Natural killer cell (primary cell): Measurements from ENCODE around the gene WDFY1. TPM values are rescaled to one million over a fixed set of nuclear protein-coding genes. Genes with fewer than 3 reads are reported as not detected.

Experiments used
- ATAC-seq, 3 donors: fragments of 150-1000 bp in 2 of 3; fragments of 200-7000 bp in 1 of 3; cut with Tn5 transposase; 1 replicate in 1 of 3; 2 replicates in 2 of 3; pipeline ENCODE4 v1.10.0; 2021; ENCODE audit warnings: mild to moderate bottlenecking in 2 of 3, moderate library complexity in 2 of 3
- DNase-seq, 2 donors: peaks; one replicate each; pipeline versions ENCODE4 v3.0.0 to v3.0.0-alpha.2; 2013 to 2021; ENCODE audit warnings: mixed read lengths in 1 of 2
- H3K27ac ChIP-seq: one replicate; pipeline ENCODE4 v1.5.1; 2013; ENCODE audit warnings: mild to moderate bottlenecking, low read length
- H3K27me3 ChIP-seq: one replicate; pipeline ENCODE4 v1.6.1; 2013; ENCODE audit warnings: low read length; ENCODE audit not compliant: control insufficient read depth, insufficient read depth
- H3K36me3 ChIP-seq: one replicate; pipeline ENCODE4 v1.6.1; 2013; ENCODE audit warnings: low read length; ENCODE audit not compliant: control insufficient read depth, insufficient read depth
- H3K4me1 ChIP-seq: one replicate; pipeline ENCODE4 v1.6.1; 2013; ENCODE audit warnings: low read length; ENCODE audit not compliant: control insufficient read depth, insufficient read depth
- H3K4me3 ChIP-seq: one replicate; pipeline ENCODE4 v1.5.1; 2013; ENCODE audit warnings: low read length
- H3K9me3 ChIP-seq: one replicate; pipeline ENCODE4 v1.6.1; 2013; ENCODE audit warnings: low read length; ENCODE audit not compliant: control insufficient read depth, insufficient read depth
- H3K27ac Mint-ChIP-seq, 2 donors: one replicate each; pipeline ENCODE4 v1.8.0; 2022; ENCODE audit warnings: mild to moderate bottlenecking in 2 of 2, mixed read lengths in 2 of 2, moderate library complexity in 1 of 2
- H3K27me3 Mint-ChIP-seq, 2 donors: one replicate each; pipeline ENCODE4 v1.8.0; 2022; ENCODE audit warnings: low read depth in 2 of 2, mixed read lengths in 2 of 2
- H3K36me3 Mint-ChIP-seq: one replicate; pipeline ENCODE4 v1.8.0; 2022; ENCODE audit warnings: mixed read lengths
- H3K4me1 Mint-ChIP-seq, 2 donors: one replicate each; pipeline ENCODE4 v1.8.0; 2022; ENCODE audit warnings: mixed read lengths in 2 of 2
- H3K4me3 Mint-ChIP-seq: one replicate; pipeline ENCODE4 v1.8.0; 2022; ENCODE audit warnings: mild to moderate bottlenecking, moderate library complexity, mixed read lengths
- H3K9me3 Mint-ChIP-seq, 2 donors: one replicate each; pipeline ENCODE4 v1.8.0; 2022; ENCODE audit warnings: mixed read lengths in 2 of 2
- CTCF ChIP-seq: fragments of 200-600 bp; IDR thresholded peaks from one replicate; pipeline ENCODE4 v1.8.0; 2022; ENCODE audit warnings: antibody characterized with exemption
- WGBS: methylation state at CpG from one replicate; pipeline ENCODE4 v1.1.7; 2013; ENCODE audit warnings: missing lambda C conversion rate; ENCODE audit not compliant: insufficient coverage; 5-methylcytosine and 5-hydroxymethylcytosine counted together
- intact Hi-C: fragments of 100-400 bp; cut with micrococcal nuclease; formaldehyde crosslinking; loops from one replicate; pipeline ENCODE4 v1.14.2; 2022
- total RNA-seq, 4 donors: library from RNA; stranded (reverse); fragments of 120-200 nt in 1 of 4; gene quantifications; one replicate each; pipeline versions ENCODE4 v1.2.3 to v1.2.4, GENCODE V29; 2013 to 2022

The WDFY1 gene
- total RNA-seq, 3 donors from 2014 or later (not counting 1 experiment from before 2014, with no cell fraction given), result 90.2 to 96.2 (median 92.0) TPM

GRCh38 chr2:223859070-223859469, 86.1 kb downstream of the WDFY1 start:
- ATAC-seq, result peak in 2 of 3 donors; percentile 49 to 81

GRCh38 chr2:223856584-223856983, 88.6 kb downstream of the WDFY1 start:
- ATAC-seq (no peak), DNase-seq (no peak)
- Histone ChIP-seq H3K36me3 (peaks cover 6% of the 10 kb centered on the region), H3K9me3 (no peaks in the 10 kb centered on the region), H3K27ac (no peak overlapping the region), H3K4me1 (peaks cover 15% of the 10 kb centered on the region), H3K4me3 (no peak overlapping the region), H3K27me3 (no peaks in the 10 kb centered on the region)
- 97% methylated on average over 2 of the region's 5 CpGs for WGBS
- peaks cover 17 to 23% of the 10 kb centered on the region in 2 donors for H3K4me1 Mint-ChIP-seq
- H3K27me3 Mint-ChIP-seq, result no peaks in the 10 kb centered on the region
- intact Hi-C loops, result no loop called here
- H3K27ac Mint-ChIP-seq, result no peak overlapping the region
- H3K4me3 Mint-ChIP-seq, result no peak overlapping the region
- no peak for TF ChIP-seq CTCF
- H3K36me3 Mint-ChIP-seq, result no peaks in the 10 kb centered on the region
- H3K9me3 Mint-ChIP-seq, result no peaks in the 10 kb centered on the region

More at GRCh38 chr2:223859070-223859469, 86.1 kb downstream of the WDFY1 start:
- Histone ChIP-seq H3K27ac (no peak overlapping the region), H3K4me3 (no peak overlapping the region), H3K9me3 (no peaks in the 10 kb centered on the region), H3K27me3 (no peaks in the 10 kb centered on the region), H3K36me3 (peaks cover 6% of the 10 kb centered on the region), H3K4me1 (peaks cover 11% of the 10 kb centered on the region)
- Mint-ChIP-seq H3K27ac (peak overlapping the region; percentile 48 to 70), H3K4me1 (peaks cover 16 to 22% of the 10 kb centered on the region in 2 donors), H3K9me3 (no peaks in the 10 kb centered on the region), H3K27me3 (no peaks in the 10 kb centered on the region), H3K4me3 (no peak overlapping the region), H3K36me3 (no peaks in the 10 kb centered on the region)
- DNase-seq, result no peak
- WGBS, result 59% methylated on average over 3 of the region's 3 CpGs
- TF ChIP-seq CTCF, result no peak
- intact Hi-C loops, result no loop called here

- intact Hi-C loops, result no loop called here
- no peaks in the 10 kb centered on the region for H3K27me3 Mint-ChIP-seq
- DNase-seq (no peak), ATAC-seq (no peak)
- H3K4me1 ChIP-seq, result peaks cover 19% of the 10 kb centered on the region
- no peak overlapping the region for H3K27ac ChIP-seq
- no peaks in the 10 kb centered on the region for H3K27me3 ChIP-seq
- H3K9me3 Mint-ChIP-seq, result no peaks in the 10 kb centered on the region
- H3K4me3 ChIP-seq, result no peak overlapping the region
- peaks cover 23 to 25% of the 10 kb centered on the region in 2 donors for H3K4me1 Mint-ChIP-seq
- TF ChIP-seq CTCF, result no peak
- no peaks in the 10 kb centered on the region for H3K9me3 ChIP-seq
- H3K36me3 ChIP-seq, result peaks cover 6% of the 10 kb centered on the region
- H3K36me3 Mint-ChIP-seq, result no peaks in the 10 kb centered on the region
- no peak overlapping the region for H3K4me3 Mint-ChIP-seq
- 83% methylated on average over 2 of the region's 2 CpGs for WGBS
- no peak overlapping the region for H3K27ac Mint-ChIP-seq
Observed at GRCh38 chr2:223856021-223856420, 89.1 kb downstream of the WDFY1 start.

GRCh38 chr2:223855426-223855825, 89.7 kb downstream of the WDFY1 start:
- H3K4me1 Mint-ChIP-seq, result peaks cover 27 to 29% of the 10 kb centered on the region in 2 donors
- Histone ChIP-seq H3K27ac (no peak overlapping the region), H3K27me3 (no peaks in the 10 kb centered on the region), H3K9me3 (no peaks in the 10 kb centered on the region), H3K36me3 (peaks cover 6% of the 10 kb centered on the region), H3K4me3 (no peak overlapping the region), H3K4me1 (peaks cover 19% of the 10 kb centered on the region)
- H3K27me3 Mint-ChIP-seq, result no peaks in the 10 kb centered on the region
- H3K9me3 Mint-ChIP-seq, result no peaks in the 10 kb centered on the region
- DNase-seq, result no peak
- H3K36me3 Mint-ChIP-seq, result no peaks in the 10 kb centered on the region
- ATAC-seq, result no peak
- WGBS, result 93% methylated on average over 3 of the region's 5 CpGs
- TF ChIP-seq CTCF, result no peak
- intact Hi-C loops, result no loop called here
- H3K27ac Mint-ChIP-seq, result no peak overlapping the region
- H3K4me3 Mint-ChIP-seq, result no peak overlapping the region
